IMR-90 (cell line): ENCODE results near the gene CD9. TPM values are rescaled to one million over a fixed set of nuclear protein-coding genes. Genes with fewer than 3 reads are reported as not detected.

Experiments
- ATAC-seq: fragments of 200-7000 bp; cut with Tn5 transposase; 2 replicates; pipeline ENCODE4 v1.9.1; 2020; ENCODE audit warnings: low read depth, mild to moderate bottlenecking, moderate library complexity
- BruUV-seq: library from RNA; stranded (reverse); fragments of 400-500 nt; replicated peaks from 2 replicates; lab custom pipeline; 2021; lab: Mats Ljungman, UMichigan
- CTCF ChIA-PET: fragments of 300-600 bp; formaldehyde crosslinking; extraction: SDS; loops from one replicate; lab custom pipeline; 2021; ENCODE audit warnings: antibody characterized with exemption; lab: Yijun Ruan, JAX
- POLR2A ChIA-PET: fragments of 300-600 bp; sonication (Branson Sonifier 250); formaldehyde crosslinking; loops from one replicate; lab custom pipeline; 2022; ENCODE audit warnings: antibody characterized with exemption; ENCODE audit not compliant: unreplicated experiment; lab: Charles Lee
- DNase-seq: peaks from one replicate; pipeline ENCODE4 v3.0.0; 2013
- H2AFZ ChIP-seq: replicated peaks from 2 replicates; pipeline ENCODE3; 2013; ENCODE audit warnings: low read length, mild to moderate bottlenecking; ENCODE audit not compliant: poor library complexity
- H2AK5ac ChIP-seq: 2 replicates; pipeline ENCODE4 v1.6.1; 2013; ENCODE audit warnings: low read depth, low read length, inconsistent platforms
- H2AK9ac ChIP-seq: replicated peaks from 2 replicates; pipeline ENCODE3; 2013; ENCODE audit warnings: mild to moderate bottlenecking, low read depth, low read length, moderate library complexity; ENCODE audit not compliant: poor library complexity
- H2BK120ac ChIP-seq: 2 replicates; pipeline ENCODE4 v1.6.1; 2013; ENCODE audit warnings: low read depth, low read length, inconsistent platforms
- H2BK15ac ChIP-seq: 3 replicates; pipeline ENCODE4 v1.6.1; 2013; ENCODE audit warnings: low read depth, low read length, inconsistent platforms
- H2BK20ac ChIP-seq: 2 replicates; pipeline ENCODE4 v1.6.1; 2013; ENCODE audit warnings: low read depth, mild to moderate bottlenecking, inconsistent platforms, low read length, moderate library complexity
- H2BK5ac ChIP-seq: 2 replicates; pipeline ENCODE4 v1.6.1; 2013; ENCODE audit warnings: mild to moderate bottlenecking, low read depth, low read length, inconsistent platforms; ENCODE audit not compliant: poor library complexity, severe bottlenecking
- H3K14ac ChIP-seq: replicated peaks from 2 replicates; pipeline ENCODE4 v1.6.1; 2013; ENCODE audit warnings: low read depth, low read length, inconsistent platforms
- H3K18ac ChIP-seq: 2 replicates; pipeline ENCODE4 v1.6.1; 2013; ENCODE audit warnings: low read depth, low read length, control low read depth
- H3K23ac ChIP-seq: 2 replicates; pipeline ENCODE4 v1.6.1; 2013; ENCODE audit warnings: low read depth, low read length, inconsistent platforms
- H3K27ac ChIP-seq: 2 replicates; pipeline ENCODE4 v1.5.1; 2013; ENCODE audit warnings: mild to moderate bottlenecking, control low read depth, low read length; ENCODE audit not compliant: insufficient read depth
- H3K27me3 ChIP-seq: 2 replicates; pipeline ENCODE4 v1.6.1; 2013; ENCODE audit warnings: low read length; ENCODE audit not compliant: control insufficient read depth, insufficient read depth
- H3K36me3 ChIP-seq: 2 replicates; pipeline ENCODE4 v1.6.1; 2013; ENCODE audit warnings: low read length, mixed read lengths; ENCODE audit not compliant: control insufficient read depth, insufficient read depth
- H3K4ac ChIP-seq: 2 replicates; pipeline ENCODE4 v1.6.1; 2013; ENCODE audit warnings: low read depth, low read length, inconsistent platforms
- H3K4me1 ChIP-seq: 2 replicates; pipeline ENCODE4 v1.6.1; 2013; ENCODE audit warnings: low read length, mixed read lengths; ENCODE audit not compliant: control insufficient read depth, insufficient read depth
- H3K4me2 ChIP-seq: 2 replicates; pipeline ENCODE4 v1.6.1; 2013; ENCODE audit warnings: low read depth, mild to moderate bottlenecking, control low read depth, low read length, moderate library complexity
- H3K4me3 ChIP-seq: 2 replicates; pipeline ENCODE4 v1.5.1; 2013; ENCODE audit warnings: low read depth, mild to moderate bottlenecking, control low read depth, low read length, moderate library complexity; ENCODE audit not compliant: insufficient read depth
- H3K56ac ChIP-seq: 2 replicates; pipeline ENCODE4 v1.6.1; 2013; ENCODE audit warnings: low read length, inconsistent platforms; ENCODE audit not compliant: insufficient read depth; ENCODE audit errors: extremely low read depth
- H3K79me1 ChIP-seq, 2 experiments: 2 replicates each; pipeline ENCODE4 v1.6.1; 2013; ENCODE audit warnings: low read length in 2 of 2, inconsistent platforms in 1 of 2, low read depth in 1 of 2
- H3K9ac ChIP-seq: 2 replicates; pipeline ENCODE4 v1.6.1; 2013; ENCODE audit warnings: low read depth, low read length, control low read depth
- H3K9me1 ChIP-seq: 2 replicates; pipeline ENCODE4 v1.6.1; 2013; ENCODE audit warnings: low read length, inconsistent platforms; ENCODE audit not compliant: insufficient read depth
- H3K9me3 ChIP-seq: 2 replicates; pipeline ENCODE4 v1.6.1; 2013; ENCODE audit warnings: low read length; ENCODE audit not compliant: control insufficient read depth, insufficient read depth
- H4K20me1 ChIP-seq: 2 replicates; pipeline ENCODE4 v1.6.1; 2013; ENCODE audit warnings: low read length, inconsistent platforms; ENCODE audit not compliant: insufficient read depth
- H4K5ac ChIP-seq: 2 replicates; pipeline ENCODE4 v1.6.1; 2013; ENCODE audit warnings: mild to moderate bottlenecking, low read depth, low read length, control low read depth
- H4K8ac ChIP-seq, 2 experiments: 2 replicates each; pipeline ENCODE4 v1.6.1; 2013; ENCODE audit warnings: low read depth in 2 of 2, low read length in 2 of 2, control low read depth in 1 of 2, inconsistent platforms in 1 of 2
- H4K91ac ChIP-seq: 2 replicates; pipeline ENCODE4 v1.6.1; 2013; ENCODE audit warnings: low read depth, low read length, inconsistent platforms; ENCODE audit not compliant: insufficient read depth
- BHLHE40 ChIP-seq: fragments of 150-350 bp; IDR thresholded peaks from 2 replicates; pipeline ENCODE4 v1.6.1; 2016; ENCODE audit warnings: mild to moderate bottlenecking, low read depth, low read length
- CEBPB ChIP-seq: IDR thresholded peaks from 2 replicates; pipeline ENCODE4 v1.6.1; 2012; ENCODE audit warnings: low read depth, low read length, improper control_type of control experiment
- CHD1 ChIP-seq: IDR thresholded peaks from 2 replicates; pipeline ENCODE4 v1.6.1; 2012; ENCODE audit warnings: low read depth, low read length, improper control_type of control experiment
- CTCF ChIP-seq: conservative IDR thresholded peaks from 2 replicates; pipeline ENCODE4 v1.5.1; 2012; ENCODE audit warnings: mild to moderate bottlenecking, low read depth, low read length, improper control_type of control experiment
- FOS ChIP-seq: fragments of 150-350 bp; IDR thresholded peaks from 2 replicates; pipeline ENCODE4 v1.6.1; 2016; ENCODE audit warnings: low read depth, low read length
- MAZ ChIP-seq: IDR thresholded peaks from 2 replicates; pipeline ENCODE4 v1.6.1; 2012; ENCODE audit warnings: low read depth, mild to moderate bottlenecking, low read length, improper control_type of control experiment, moderate library complexity, borderline replicate concordance
- NFE2L2 ChIP-seq: fragments of 150-350 bp; IDR thresholded peaks from 2 replicates; pipeline ENCODE4 v1.6.1; 2016; ENCODE audit warnings: low read depth, mild to moderate bottlenecking, low read length
- RCOR1 ChIP-seq: IDR thresholded peaks from 2 replicates; pipeline ENCODE4 v1.6.1; 2012; ENCODE audit warnings: mild to moderate bottlenecking, low read length, improper control_type of control experiment; ENCODE audit not compliant: insufficient replicate concordance
- SMC3 ChIP-seq: fragments of 150-350 bp; IDR thresholded peaks from 2 replicates; pipeline ENCODE4 v1.6.1; 2016; ENCODE audit warnings: low read depth, mild to moderate bottlenecking, antibody characterized with exemption, low read length, moderate library complexity
- USF2 ChIP-seq: fragments of 150-350 bp; IDR thresholded peaks from 2 replicates; pipeline ENCODE4 v1.6.1; 2017; ENCODE audit warnings: mild to moderate bottlenecking, antibody characterized with exemption, low read length, low read depth
- WGBS, 2 experiments: methylation state at CpG; one replicate each; pipeline versions ENCODE4 v1.1.5 to v1.1.7; 2013; ENCODE audit warnings: missing lambda C conversion rate in 2 of 2; ENCODE audit not compliant: insufficient read length in 1 of 2; ENCODE audit errors: extremely low coverage in 2 of 2; 5-methylcytosine and 5-hydroxymethylcytosine counted together
- dilution Hi-C: fragments of 300-500 bp; cut with HindIII; formaldehyde crosslinking; loops from one replicate; pipeline ENCODE4 v1.14.3; 2018; ENCODE audit warnings: low sequenced_read_pairs; ENCODE audit not compliant: unreplicated experiment
- in situ Hi-C: fragments of 300-500 bp; cut with MboI; formaldehyde crosslinking; loops from 3 replicates; pipeline ENCODE4 v1.14.3; 2019; ENCODE audit warnings: low sequenced_read_pairs, inconsistent platforms, mixed read lengths
- intact Hi-C: fragments of 100-400 bp; cut with micrococcal nuclease; formaldehyde crosslinking; loops from 2 replicates; pipeline ENCODE4 v1.10.0; 2022
- polyA plus RNA-seq, 3 experiments: library from polyadenylated mRNA; depleted of rRNA; stranded (reverse); fragments of >200 nt; gene quantifications; 2 replicates each; pipeline ENCODE4 v1.2.3, GENCODE V29; 2012; ENCODE audit warnings: low replicate concordance in 1 of 3
- total RNA-seq: library from RNA; depleted of rRNA; stranded (reverse); fragments of >200 nt; gene quantifications from 2 replicates; pipeline ENCODE4 v1.2.3, GENCODE V29; 2012

The CD9 gene
- total and polyA plus RNA-seq, 2 of the 4 experiments (the other 2 are of a cell fraction): 48.8 to 70.9 TPM

GRCh38 chr12:6231359-6232268, 31.4 kb downstream of the CD9 start:
- peaks cover 14% of the 10 kb centered on the region; the same call in 1 of the 2 replicates for H3K36me3 ChIP-seq
- TF ChIP-seq CTCF (no peak), USF2 (no peak), CEBPB (no peak), MAZ (no peak), NFE2L2 (no peak), BHLHE40 (no peak), RCOR1 (no peak), FOS (no peak), CHD1 (no peak), SMC3 (no peak)
- H2BK5ac ChIP-seq: no peak overlapping the region
- POLR2A ChIA-PET: no interaction called here
- peaks cover 35% of the 10 kb centered on the region for H3K4me1 ChIP-seq
- no peak overlapping the region for H3K4me3 ChIP-seq
- H3K27ac ChIP-seq: no peak overlapping the region
- H3K27me3 ChIP-seq: no peaks in the 10 kb centered on the region
- H2AFZ ChIP-seq: no peak overlapping the region
- peak overlapping the region; percentile 68 for H3K4ac ChIP-seq
- peak overlapping the region; percentile 40 for H2BK120ac ChIP-seq
- H2AK9ac ChIP-seq: no peak overlapping the region
- peaks cover 10 to 36% of the 10 kb centered on the region in 2 experiments for H3K79me1 ChIP-seq
- dilution Hi-C loops (no loop called here), in situ Hi-C loops (no loop called here), intact Hi-C loops (loop anchor here (2.0 kb wide), 2 partner anchors 35 to 47 kb away; no protein-coding TSS in a partner anchor)
- H4K5ac ChIP-seq: no peak overlapping the region; the same call in 1 of the 2 replicates
- no peak overlapping the region for H3K4me2 ChIP-seq
- H3K9me3 ChIP-seq: no peaks in the 10 kb centered on the region
- H4K91ac ChIP-seq: no peak overlapping the region
- peak overlapping the region; percentile 1; the same call in 1 of the 2 replicates for H2BK20ac ChIP-seq
- no TSS peak for BruUV-seq
- CTCF ChIA-PET: interaction anchor here (3.8 kb wide), 1 partner anchor 36 kb away, joined by 15 read pairs; no protein-coding TSS in a partner anchor
- 93% methylated on average over 2 of the region's 5 CpGs; no CpG with 5 or more reads in 1 of the 2 experiments for WGBS, 2 experiments
- no peak overlapping the region for H3K18ac ChIP-seq
- H3K9me1 ChIP-seq: peaks cover 14% of the 10 kb centered on the region
- H2BK15ac ChIP-seq: no peak overlapping the region; the same call in 2 of the 3 replicates
- H3K14ac ChIP-seq: peak overlapping the region; percentile 65
- no peak overlapping the region for H3K56ac ChIP-seq
- no peak for DNase-seq
- peak overlapping the region; percentile 76; the same call in 1 of the 2 replicates for H2AK5ac ChIP-seq
- H3K9ac ChIP-seq: no peak overlapping the region
- H3K23ac ChIP-seq: no peak overlapping the region; the same call in 1 of the 2 replicates
- H4K20me1 ChIP-seq: 0 out of 2 replicates have a peak, but pooled peaks cover 2% of the 10 kb centered on the region
- H4K8ac ChIP-seq: peak overlapping the region in 1 of 2 experiments; percentile 44; a peak in 2 of 4 replicates
- ATAC-seq: no peak
